ENCODE results near the gene MCL1. TPM values are rescaled to one million over a fixed set of nuclear protein-coding genes. Genes with fewer than 3 reads are reported as not detected.
A peak's percentile ranks its signal among the peaks of the same experiment; 100 is the strongest.

The MCL1 gene
- total and polyA plus RNA-seq, 10 of the 15 experiments (the other 5 are each of a cell fraction or from before 2014, with no cell fraction given): 18.1 to 148 (median 86.4) TPM

GRCh38 chr1:150561254-150561973, 18.0 kb downstream of the MCL1 start:
- in situ Hi-C loops (cut with MboI): no loop called here
- Histone ChIP-seq H4K20me1 (ENCODE audit: control insufficient read depth, insufficient read depth) (no peaks in the 10 kb centered on the region), H3K4me3 (peak overlapping the region; percentile 80), H2AFZ (ENCODE audit: control insufficient read depth, low read depth, low read length) (peak overlapping the region; percentile 66), H3K4me2 (ENCODE audit: control insufficient read depth, insufficient read depth) (peak overlapping the region; percentile 97), H3K36me3 (ENCODE audit: control insufficient read depth in 2 of 2, insufficient read depth in 2 of 2, low read length in 1 of 2) (no peaks in the 10 kb centered on the region), H3K9ac (ENCODE audit: control insufficient read depth, insufficient read depth, low read length) (peak overlapping the region; percentile 98), H3K79me2 (ENCODE audit: control insufficient read depth, insufficient read depth, low read length) (peaks cover 37% of the 10 kb centered on the region), H3K27me3 (replicated peaks in 1 of 2; ENCODE audit: control insufficient read depth in 2 of 2, insufficient read depth in 2 of 2, low read length in 1 of 2) (no peaks in the 10 kb centered on the region), H3K27ac (ENCODE audit: control insufficient read depth, insufficient read depth) (peak overlapping the region; percentile 98), H3K9me3 (replicated peaks; ENCODE audit: control insufficient read depth, insufficient read depth, low read length) (no peaks in the 10 kb centered on the region), H3K4me1 (ENCODE audit: control insufficient read depth, insufficient read depth, low read length) (peaks cover 36% of the 10 kb centered on the region)
- RAD21 ChIA-PET (ENCODE audit: unreplicated experiment): interaction anchor here (0.5 to 12.1 kb wide), 27 partner anchors 15 to 496 kb away, joined by 3 to 387 read pairs (median 5); partner anchors contain the start of genes CTSS, ENSA, FALEC and GOLPH3L
- CTCF ChIA-PET: interaction anchor here (0.6 to 13.7 kb wide), 59 partner anchors 11 to 445 kb away, joined by 3 to 390 read pairs (median 6); partner anchors contain the start of genes ANXA9, ARNT, CA14 and CTSS
- intact Hi-C loops (cut with micrococcal nuclease; ENCODE audit: unreplicated experiment): loop anchor here (1.0 to 5.0 kb wide), 6 partner anchors 60 to 416 kb away; partner anchors contain the start of genes CTSS, GOLPH3L and SETDB1
- peak; percentile 38 for FAIRE-seq
- BruUV-seq (replicated peaks): TSS peak; percentile 71
- DNase-seq (ENCODE audit: low read depth, low spot score): no peak
- SMC1A ChIA-PET (ENCODE audit: uncharacterized antibody, unreplicated experiment): interaction anchor here (0.8 to 12.5 kb wide), 18 partner anchors 13 to 386 kb away, joined by 3 to 388 read pairs (median 4); partner anchors contain the start of genes CTSS, ENSA, GOLPH3L and MCL1
- WGBS (ENCODE audit: insufficient coverage, insufficient replicate concordance, low lambda C conversion rate, missing lambda C conversion rate): 2% methylated on average over 32 of the region's 32 CpGs
- POLR2A ChIA-PET: interaction anchor here (0.6 to 11.4 kb wide), 14 partner anchors 9 to 388 kb away, joined by 3 to 324 read pairs (median 6); partner anchors contain the start of genes ENSA, GOLPH3L and MCL1
- peak; percentile 32 for ATAC-seq
- peak; percentile 21; the same call in 1 of the 2 replicates for TF ChIP-seq SIN3A (IDR thresholded peaks at IDR 0.05; ENCODE audit: low read depth, low read length)
- 0 out of 2 replicates have a peak, but pooled peaks have one; percentile 27 for TF ChIP-seq DPF2 (IDR thresholded peaks at IDR 0.05)
- no peak for TF ChIP-seq KLF5 (IDR thresholded peaks at IDR 0.05; ENCODE audit: partially characterized antibody)
- TF ChIP-seq POLR2AphosphoS2 (IDR thresholded peaks at IDR 0.05; ENCODE audit: low read depth, low read length): 0 out of 2 replicates have a peak, but pooled peaks have one; percentile 25
- TF ChIP-seq PBX3 (IDR thresholded peaks at IDR 0.05; ENCODE audit: insufficient replicate concordance, low read depth, low read length): no peak
- no peak for TF ChIP-seq EGR1 (IDR thresholded peaks at IDR 0.05; ENCODE audit: borderline replicate concordance in 1 of 2, low read depth in 2 of 2, low read length in 2 of 2)
- no peak for TF ChIP-seq EZH2 (IDR thresholded peaks at IDR 0.05; ENCODE audit: borderline replicate concordance, control insufficient read depth, low read depth, low read length)
- TF ChIP-seq BMI1 (IDR thresholded peaks at IDR 0.05; ENCODE audit: borderline replicate concordance): no peak
- TF ChIP-seq HDGF (IDR thresholded peaks at IDR 0.05): peak; percentile 62; the same call in 1 of the 2 replicates
- no peak for TF ChIP-seq BRCA1 (IDR thresholded peaks at IDR 0.05; ENCODE audit: low read depth, low read length)
- TF ChIP-seq MYB (IDR thresholded peaks at IDR 0.05; ENCODE audit: borderline replicate concordance, low read depth, low read length): no peak
- TF ChIP-seq LARP7 (IDR thresholded peaks at IDR 0.05): peak; percentile 49; the same call in 1 of the 2 replicates
- TF ChIP-seq KDM1A (IDR thresholded peaks at IDR 0.05; ENCODE audit: borderline replicate concordance): no peak
- no peak for TF ChIP-seq PAX5 (IDR thresholded peaks at IDR 0.05; ENCODE audit: borderline replicate concordance, low read depth, low read length)
- no peak for TF ChIP-seq NRF1 (conservative IDR thresholded peaks at IDR 0.05; ENCODE audit: low read depth, low read length)
- TF ChIP-seq YY1 (IDR thresholded peaks at IDR 0.05; ENCODE audit: low read depth, low read length): no peak
- 0 out of 2 replicates have a peak, but pooled peaks have one; percentile 33 for TF ChIP-seq POLR2AphosphoS5 (IDR thresholded peaks at IDR 0.05; ENCODE audit: low read length)
- TF ChIP-seq CTCF (IDR thresholded peaks at IDR 0.05 in 2 of 3, conservative IDR thresholded peaks at IDR 0.05 in 1 of 3; ENCODE audit: control insufficient read depth in 2 of 3, extremely low read depth in 1 of 3, insufficient read depth in 1 of 3, low read depth in 3 of 3, low read length in 3 of 3): peak in 2 of 3 experiments; percentile 19 to 33; a peak in 2 of 6 replicates
- no peak for TF ChIP-seq PML (IDR thresholded peaks at IDR 0.05; ENCODE audit: low read length)
- TF ChIP-seq TARDBP (IDR thresholded peaks at IDR 0.05; ENCODE audit: borderline replicate concordance): no peak
- peak; percentile 17; the same call in 1 of the 2 replicates for TF ChIP-seq CREM (IDR thresholded peaks at IDR 0.05; ENCODE audit: low read depth)
